HK-2 (cell line): ENCODE results near the gene KCTD8.
"Not testable (repeated sequence)": the region's sequence is repeated elsewhere in the genome, so short reads cannot be mapped to it uniquely, and the experiment has no call there.

ENCODE experiments used
- DNase-seq: peaks from one replicate; pipeline ENCODE4 v3.0.0-alpha.2; 2018; ENCODE audit not compliant: unreplicated experiment

The KCTD8 gene

DNA sequence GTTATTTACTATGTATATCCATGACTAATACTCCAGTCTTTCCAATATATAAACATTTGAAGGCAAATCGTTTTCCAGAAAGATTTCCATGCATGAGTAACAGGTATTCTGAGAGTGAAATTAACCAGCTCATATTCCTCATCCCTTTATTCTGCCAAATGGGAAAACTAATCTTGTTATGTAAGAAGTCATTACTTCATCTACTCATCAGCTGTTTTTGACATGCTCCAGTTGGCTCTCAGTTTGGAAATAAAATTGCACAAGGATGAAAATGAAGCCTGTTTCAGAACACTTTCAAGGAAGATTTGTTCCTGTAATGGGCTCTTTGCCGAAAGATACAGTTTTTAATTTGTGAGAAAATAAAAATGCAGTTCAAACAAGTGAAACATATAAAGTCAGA is 121.9 kb downstream of the KCTD8 start:
- no peak for DNase-seq

DNA sequence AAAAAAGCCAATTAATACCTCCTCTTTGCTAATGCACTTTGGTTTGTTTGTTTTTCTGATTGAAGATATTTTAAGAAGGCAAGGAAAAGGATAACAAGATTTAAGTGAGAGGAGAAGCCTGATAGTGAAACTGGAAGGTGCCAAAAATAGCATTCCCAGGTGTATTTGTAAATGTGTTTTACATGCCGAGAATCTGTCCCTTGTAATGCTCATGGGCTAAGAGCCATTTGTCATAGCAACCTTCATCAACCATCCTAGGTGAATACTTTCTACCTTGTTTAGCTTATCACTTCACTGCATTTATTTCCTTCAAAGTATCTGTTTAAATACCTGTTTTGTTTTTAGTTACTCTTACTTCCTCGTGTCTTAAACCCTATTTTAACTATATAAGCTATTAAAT is 127.8 kb downstream of the KCTD8 start:
- no peak for DNase-seq

DNA sequence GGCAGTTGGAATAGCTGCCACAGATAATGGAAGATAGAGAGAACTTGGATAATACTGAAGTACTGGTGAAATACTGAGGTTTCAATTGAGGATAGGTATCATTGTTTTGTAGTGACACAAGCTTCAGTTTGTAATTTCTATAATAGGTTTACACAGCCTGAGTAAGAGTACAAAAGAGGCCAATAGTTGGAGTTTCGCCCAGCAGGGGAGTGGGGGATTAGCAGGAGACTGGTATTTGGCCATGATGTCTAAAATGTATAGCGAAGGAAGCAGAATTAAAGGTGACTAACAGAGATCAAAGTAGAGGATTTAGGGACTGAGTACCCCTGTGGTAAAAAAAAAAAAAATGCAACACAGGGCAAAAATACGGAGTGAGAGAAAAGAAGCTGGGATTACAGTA is 129.5 kb downstream of the KCTD8 start:
- DNase-seq, result no peak

DNA sequence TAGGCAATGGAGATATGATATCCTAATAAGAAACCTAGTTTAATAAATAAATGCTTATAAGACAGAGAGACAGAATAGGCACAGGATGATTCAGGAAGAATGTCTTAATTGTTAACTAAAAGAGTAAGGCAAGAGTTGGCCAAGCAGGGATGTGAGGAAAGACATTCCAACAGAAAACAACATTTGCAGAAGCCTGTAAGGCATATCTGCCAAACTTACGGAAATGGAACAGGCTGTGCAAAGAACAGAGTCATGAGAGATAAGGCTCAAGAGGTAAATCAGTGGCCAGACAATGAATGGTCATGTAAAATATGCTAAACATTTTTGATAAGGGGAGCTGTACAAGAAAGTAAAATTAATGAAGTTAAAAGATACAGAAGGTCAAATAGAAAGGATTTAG is 134.9 kb downstream of the KCTD8 start:
- DNase-seq, result no peak

DNA sequence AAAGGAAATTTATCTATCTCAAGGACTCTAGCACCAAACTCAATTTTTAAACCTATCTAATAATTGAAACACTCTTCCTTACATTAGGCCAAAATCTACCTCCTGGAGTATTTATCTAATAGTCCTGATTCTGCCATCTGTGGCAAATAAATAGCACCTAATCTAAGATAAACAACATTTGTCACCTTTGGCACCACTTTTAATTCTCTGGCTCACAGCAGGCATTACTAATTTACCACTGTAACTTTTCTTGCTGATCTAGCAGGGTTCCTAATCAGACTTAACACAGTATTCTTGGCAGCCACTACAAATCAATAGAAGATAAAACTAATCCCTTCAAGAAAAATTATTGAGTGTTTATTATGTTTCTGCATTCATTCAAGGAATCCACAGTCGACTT is 161.1 kb downstream of the KCTD8 start:
- no peak for DNase-seq

DNA sequence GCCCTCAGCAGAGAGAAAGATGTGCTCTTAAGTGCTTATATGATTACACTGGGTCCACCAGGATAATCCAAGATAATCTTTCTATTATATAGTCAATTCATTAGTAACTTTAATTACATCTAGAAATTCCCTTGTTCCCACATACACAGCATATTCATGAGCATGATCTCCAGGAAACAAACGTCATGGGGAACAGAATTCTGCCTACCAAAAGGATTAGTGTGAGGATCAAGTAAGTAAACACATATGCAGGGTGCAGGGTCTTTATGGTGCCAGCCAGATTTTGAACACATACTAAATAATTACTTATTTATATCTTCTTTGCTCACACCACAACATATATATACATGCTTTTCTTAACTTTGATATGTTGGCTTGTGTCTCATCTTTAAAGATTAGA is 169.1 kb downstream of the KCTD8 start:
- DNase-seq, result no peak

DNA sequence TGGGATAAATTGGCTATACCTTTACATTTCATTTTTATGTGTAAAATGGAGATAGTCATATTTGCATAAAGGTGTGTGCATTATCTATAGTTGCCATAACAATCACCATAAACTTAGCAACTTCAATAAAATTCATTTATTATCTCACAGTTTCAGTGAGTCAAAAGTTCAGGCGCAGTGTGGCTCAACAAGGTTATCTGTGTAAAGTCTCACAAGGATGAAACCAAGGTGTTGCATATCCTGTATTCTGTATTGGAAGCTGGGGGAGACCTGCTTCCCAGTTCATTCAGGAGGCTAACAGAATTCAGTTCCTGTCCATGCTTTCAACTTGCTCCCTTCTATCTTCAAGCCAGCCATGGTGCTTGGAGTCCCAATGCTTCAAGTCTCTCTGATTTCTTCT is 169.5 kb downstream of the KCTD8 start:
- DNase-seq, result no peak

DNA sequence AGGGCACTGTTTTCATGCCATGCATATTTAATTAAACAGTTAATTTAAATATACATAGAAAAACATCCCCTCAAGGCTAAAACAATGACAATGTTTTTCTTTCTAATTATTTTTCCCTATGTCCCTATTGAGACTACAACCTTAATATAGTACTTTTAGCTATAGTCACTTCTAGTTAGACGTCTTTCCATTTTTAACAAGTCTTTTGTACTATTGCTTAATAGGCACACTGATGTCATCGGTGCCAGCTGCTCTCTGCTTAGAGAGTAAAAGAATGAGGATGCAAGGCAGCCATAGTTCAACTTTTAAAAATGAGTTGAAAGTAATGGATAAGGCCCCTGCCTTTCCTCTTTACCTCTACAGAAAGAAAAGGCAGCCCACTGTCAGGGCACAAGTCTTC is 191.1 kb downstream of the KCTD8 start:
- no peak for DNase-seq

DNA sequence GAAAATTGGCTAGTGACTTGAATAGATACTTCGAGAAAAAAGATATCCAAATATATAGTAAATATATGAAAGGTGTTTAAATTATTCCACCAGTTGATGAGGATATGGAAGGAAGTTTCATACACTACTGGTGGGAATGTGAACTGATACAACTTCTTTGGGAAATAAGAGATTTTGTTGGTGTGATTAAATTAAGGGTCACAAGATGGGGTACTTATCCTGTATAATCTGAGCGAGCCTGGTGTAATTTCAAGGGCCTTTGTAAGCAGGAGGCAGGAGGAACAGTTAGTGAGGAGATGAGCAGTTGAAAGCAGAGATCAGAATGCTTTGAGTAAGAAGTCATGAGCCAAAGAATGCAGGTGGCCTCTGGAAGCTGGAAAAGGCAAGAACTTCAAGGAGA is 192.2 kb downstream of the KCTD8 start:
- DNase-seq, result no peak

DNA sequence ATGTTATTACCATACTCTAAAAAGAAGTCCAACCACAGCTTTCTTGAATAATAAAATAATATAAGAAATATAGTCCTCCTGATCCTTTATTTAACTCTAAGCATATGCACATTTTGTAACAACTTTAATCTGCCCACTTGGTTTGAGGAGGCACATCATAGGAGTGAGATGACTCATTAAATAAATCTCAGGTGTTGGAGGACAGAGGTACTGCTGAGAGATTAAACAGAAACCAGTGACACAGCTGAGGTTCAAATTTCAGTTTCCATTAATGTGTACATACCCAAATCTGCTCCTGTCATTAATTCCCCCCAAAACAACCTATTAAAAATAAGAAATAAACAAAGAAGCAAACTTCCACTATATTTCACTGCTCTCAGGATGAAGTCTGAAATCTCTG is 211.0 kb downstream of the KCTD8 start:
- no peak for DNase-seq

DNA sequence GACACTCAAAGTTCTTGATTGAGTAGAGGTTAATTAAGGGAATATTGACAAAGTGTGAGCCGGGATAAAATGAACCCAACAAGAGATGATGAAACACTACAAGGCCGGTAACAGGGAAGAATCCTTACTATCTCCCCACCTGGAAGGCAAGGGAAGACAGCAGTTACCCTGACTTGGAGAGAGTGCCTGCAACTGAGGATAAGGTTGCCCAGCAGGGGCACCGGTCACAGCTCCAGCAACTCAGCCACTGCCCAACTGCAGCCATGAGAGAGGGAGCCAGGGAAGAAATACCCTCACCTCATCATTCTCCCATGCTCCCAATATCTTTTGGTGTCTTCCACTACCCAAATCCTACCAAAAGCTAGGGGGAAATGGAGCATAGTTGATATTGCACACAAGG is 212.7 kb downstream of the KCTD8 start:
- DNase-seq, result no peak

DNA sequence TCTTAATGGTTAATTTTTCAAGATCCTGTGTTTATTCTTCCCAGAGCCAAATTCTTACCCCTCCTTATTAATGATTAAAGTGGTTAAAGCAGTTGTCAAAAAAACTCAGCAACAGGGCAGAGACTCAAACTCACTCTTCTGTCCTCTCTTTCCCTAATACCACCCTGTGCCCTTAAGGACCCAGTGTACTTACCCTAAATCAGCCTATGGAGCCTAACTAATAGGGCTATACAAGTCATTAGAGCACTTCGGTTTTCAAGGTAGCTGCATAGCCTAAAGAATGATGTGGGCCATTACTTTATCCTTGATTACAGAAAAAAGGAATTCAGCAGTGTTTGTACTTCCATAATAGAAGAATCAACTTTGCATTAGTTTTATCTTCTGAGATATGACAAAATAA is 216.3 kb downstream of the KCTD8 start:
- DNase-seq, result no peak

DNA sequence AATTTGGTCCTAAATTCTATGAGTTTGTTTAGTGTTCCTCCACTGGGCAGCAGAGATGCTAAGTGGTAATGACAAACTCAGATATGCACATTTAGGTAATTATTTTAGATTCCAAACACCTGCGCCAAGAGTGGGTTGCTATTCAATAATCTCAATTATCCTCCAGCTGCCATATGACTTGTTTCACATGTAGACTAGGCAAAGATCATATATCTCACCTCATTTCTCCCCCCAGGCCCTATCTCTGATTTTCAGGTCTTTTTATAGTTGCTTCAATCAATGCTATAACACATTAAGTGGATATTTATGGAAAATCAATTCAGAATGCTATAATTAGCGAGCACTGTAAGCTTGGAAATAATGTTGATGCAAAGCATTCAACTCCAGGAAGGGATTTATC is 217.6 kb downstream of the KCTD8 start:
- DNase-seq, result no peak

DNA sequence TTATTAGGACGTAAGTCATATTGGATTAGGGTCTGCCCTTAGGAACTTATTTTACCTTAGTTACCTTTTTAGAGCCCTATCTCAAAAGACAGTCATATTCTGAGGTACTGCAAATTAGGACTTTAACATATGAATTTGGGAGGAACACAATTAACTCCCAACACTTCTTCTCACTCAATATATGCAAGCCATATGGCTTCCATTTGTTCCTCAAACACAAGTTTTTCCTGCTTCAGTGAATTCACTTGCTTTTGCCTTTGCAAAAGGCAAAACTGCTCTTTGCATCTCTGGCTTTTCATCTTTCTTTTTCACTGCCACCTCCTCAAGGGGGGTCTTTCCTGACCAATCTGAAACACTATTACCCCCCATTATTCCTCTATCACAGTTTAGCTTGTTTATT is 220.3 kb downstream of the KCTD8 start:
- DNase-seq, result no peak

DNA sequence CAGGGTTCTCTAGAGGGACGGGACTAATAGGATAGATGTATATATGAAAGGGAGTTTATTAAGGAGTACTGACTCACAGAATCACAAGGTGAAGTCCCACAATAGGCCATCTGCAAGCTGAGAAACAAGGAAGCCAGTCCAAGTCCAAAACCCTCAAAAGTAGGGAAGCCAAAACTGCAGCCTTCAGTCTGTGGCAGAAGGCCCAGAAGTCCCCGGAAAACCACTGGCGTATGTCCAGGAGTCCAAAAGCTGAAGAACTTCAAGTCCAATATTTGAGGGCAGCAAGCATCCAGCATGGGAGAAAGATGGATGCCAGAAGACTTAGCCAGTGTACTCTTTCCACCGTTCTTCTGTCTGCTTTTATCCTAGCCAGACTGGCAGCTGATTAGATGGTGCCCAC is 227.2 kb downstream of the KCTD8 start:
- DNase-seq, result no peak

DNA sequence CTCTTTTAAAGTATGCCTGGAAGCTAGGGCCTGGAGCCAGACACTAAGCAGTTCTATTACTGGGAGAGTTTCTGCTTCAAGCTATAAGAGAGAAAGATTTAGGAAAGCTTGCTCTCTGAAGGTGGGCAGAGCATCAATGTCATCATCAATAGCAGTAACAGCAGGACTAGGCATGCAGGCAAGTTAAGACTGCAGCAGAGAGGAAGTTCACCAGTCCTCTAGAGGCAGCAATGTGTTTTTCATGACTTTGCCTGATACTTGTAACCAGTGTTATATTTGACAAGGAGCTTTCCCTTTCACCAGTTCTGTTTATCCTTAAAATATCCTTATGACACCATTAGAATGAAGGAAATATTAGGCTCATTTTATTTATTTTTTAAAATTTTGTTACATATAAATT is 237.9 kb downstream of the KCTD8 start:
- no peak for DNase-seq

DNA sequence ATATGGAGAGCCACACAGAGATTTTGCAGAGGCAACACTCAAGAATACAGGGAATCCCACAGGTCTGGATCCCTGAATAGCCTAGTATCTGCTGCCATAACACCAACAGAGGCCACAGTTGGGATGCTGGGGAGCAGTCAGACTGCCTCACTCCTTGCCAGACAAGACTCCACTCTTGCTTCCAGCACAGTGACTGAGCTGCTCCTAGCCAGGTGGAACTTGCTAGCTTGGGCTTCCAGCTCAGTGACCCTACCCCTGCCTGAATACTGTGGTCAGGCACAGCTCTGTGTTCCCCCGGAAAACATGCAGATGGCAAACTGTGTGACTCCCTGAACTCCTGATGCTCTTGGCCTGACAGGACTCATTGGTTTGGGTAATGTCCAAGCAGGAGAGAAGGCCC is 251.8 kb downstream of the KCTD8 start:
- no peak for DNase-seq

DNA sequence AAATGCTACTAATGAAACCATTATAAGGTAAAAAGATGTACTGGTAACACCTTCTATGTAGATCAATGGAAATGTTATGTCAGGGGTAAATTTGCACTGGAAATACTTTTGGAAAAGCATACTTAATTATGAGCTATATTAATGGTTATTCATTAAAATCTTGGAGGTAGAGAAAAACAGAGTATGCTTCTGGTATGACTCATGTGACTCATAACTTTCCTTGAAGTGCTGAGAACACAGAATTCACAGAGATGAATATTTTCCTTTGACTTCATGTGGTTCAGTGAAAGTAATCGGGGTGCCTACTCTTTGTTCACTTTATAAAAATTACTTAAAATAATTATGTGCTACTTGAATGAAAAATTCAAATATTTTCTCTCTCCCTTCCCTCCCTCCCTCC is 254.2 kb downstream of the KCTD8 start:
- no peak for DNase-seq

DNA sequence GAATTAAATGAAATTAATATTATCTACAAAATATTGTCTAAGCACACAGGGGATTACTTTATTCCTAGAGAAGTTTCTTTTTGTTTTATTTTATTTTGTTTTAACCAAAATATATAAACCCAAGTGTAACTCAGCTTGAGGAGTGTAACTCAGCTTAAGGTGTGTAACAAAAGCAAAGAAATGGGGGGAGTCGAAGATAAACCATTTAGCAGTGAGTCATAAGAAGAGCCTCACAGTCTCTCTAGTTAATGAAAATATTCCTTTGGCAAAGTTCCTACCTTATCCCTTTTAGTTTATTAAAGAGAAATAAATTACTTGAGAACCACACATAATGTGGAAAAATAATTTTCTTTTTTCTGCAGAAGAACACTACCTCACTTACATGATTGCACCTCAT is 261.8 kb downstream of the KCTD8 start:
- no peak for DNase-seq

DNA sequence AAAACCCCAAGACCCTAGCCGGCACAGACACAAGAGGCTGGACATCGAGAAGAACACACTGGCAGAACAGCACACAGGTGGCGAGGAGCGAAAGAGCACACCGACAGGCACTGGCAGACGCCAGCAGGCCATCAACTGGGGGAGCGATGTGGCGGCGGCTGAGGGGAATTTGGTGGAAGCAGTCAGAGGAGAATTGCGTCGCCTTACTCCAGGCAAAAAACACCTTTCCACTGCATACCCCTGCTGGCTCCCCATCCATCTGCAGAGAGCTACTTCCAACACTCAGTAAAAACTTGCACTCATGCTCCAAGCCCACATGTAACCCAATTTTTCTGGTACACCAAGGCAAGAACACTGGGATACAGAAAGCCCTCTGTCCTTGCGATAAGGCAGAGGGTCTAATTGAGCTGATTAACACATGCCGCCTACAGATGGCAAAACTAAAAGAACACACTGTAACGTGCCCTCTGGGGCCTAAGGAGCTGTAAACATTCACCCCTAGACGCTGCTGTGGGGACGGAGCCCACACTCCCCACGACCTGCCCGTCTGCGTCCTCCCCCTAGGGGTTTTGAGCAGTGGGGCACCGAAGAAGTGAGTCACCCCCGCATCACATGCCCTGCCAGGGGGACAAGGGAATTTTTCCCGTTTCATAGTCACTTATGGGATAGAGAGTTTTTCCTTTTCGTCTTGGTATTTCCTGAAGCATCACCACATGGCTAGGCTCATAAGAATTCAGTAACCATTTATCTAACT is 262.3 kb downstream of the KCTD8 start:
- no peak for DNase-seq

DNA sequence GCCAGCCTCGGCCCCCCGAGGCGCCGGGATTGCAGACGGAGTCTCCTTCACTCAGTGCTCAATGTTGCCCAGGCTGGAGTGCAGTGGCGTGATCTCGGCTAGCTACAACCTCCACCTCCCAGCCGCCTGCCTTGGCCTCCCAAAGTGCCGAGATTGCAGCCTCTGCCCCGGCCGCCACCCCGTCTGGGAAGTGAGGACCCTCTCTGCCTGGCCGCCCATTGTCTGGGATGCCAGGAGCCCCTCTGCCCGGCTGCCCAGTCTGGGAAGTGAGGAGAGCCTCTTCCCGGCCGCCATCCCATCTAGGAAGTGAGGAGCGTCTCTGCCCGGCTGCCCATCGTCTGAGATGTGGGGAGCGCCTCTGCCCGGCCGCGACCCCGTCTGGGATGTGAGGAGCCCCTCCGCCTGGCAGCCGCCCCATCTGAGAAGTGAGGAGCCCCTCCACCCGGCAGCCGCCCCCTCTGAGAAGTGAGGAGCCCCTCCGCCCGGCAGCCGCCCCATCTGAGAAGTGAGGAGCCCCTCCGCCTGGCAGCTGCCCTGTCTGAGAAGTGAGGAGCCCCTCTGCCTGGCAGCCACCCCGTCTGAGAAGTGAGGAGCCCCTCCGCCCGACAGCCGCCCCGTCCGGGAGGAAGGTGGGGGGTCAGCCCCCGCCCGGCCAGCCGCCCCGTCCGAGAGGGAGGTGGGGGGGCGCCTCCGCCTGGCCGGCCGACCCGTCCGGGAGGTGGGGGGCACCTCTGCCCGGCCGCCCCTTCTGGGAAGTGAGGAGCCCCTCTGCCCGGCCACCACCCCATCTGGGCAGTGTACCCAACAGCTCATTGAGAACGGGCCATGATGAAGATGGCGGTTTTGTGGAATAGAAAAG is 266.9 kb downstream of the KCTD8 start:
- not testable (repeated sequence) for DNase-seq

DNA sequence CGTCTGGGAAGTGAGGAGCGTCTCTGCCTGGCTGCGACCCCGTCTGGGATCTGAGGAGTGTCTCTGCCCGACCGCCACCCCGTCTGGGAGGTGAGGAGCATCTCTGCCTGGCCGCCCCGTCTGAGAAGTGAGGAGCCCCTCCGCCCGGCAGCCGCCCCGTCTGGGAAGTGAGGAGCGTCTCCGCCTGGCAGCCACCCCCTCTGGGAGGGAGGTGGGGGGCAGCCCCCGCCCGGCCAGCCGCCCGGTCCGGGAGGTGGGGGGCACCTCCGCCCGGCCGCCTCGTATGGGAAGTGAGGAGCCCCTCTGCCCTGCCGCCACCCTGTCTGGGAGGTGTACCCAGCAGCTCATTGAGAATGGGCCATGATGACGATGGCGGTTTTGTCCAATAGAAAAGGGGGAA is 280.8 kb downstream of the KCTD8 start:
- DNase-seq, result not testable (repeated sequence)

DNA sequence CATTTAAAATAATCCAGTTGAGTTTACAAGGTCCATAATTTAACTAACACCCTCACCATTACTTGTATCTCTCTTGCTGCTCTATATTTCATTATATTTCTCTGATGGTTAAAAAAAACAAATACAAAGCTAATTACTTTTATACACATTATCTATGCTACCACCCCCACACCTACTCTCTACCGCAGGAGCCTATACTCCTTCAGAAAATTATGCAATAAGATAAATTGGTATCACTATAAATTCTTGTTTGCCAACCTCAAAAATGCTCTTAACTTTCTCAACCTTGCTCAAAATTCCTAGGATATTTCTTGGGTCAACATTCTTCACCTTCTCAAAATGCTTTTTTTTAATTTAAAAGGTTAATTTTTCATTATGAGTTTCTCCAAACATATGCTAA is 282.7 kb downstream of the KCTD8 start:
- DNase-seq, result no peak
